Astrocyte (in vitro differentiated cells and primary cell): ENCODE results near the gene HMG20B.

Source experiments
- CTCF ChIP-seq: IDR thresholded peaks from 2 replicates; pipeline ENCODE4 v1.5.1; 2011; ENCODE audit warnings: low read depth, mild to moderate bottlenecking, inconsistent platforms, low read length, moderate library complexity; ENCODE audit not compliant: insufficient read depth
- EZH2 ChIP-seq: IDR thresholded peaks from 2 replicates; pipeline ENCODE4 v1.6.1; 2012; ENCODE audit warnings: mild to moderate bottlenecking, low read length, inconsistent platforms; ENCODE audit not compliant: insufficient read depth

GRCh38 chr19:3593156-3593555, 20.4 kb downstream of the HMG20B start:
- TF ChIP-seq CTCF (no peak), EZH2 (no peak)
